Activated effector memory CD4-positive, alpha-beta T cell treated with Interleukin-2 at 50 U/mL for 16 hours (primary cell): ENCODE data around the gene ISCA2.

Experiments
- DNase-seq: peaks from one replicate; pipeline ENCODE4 v3.0.0-alpha.2; 2020

ISCA2 gene

DNA sequence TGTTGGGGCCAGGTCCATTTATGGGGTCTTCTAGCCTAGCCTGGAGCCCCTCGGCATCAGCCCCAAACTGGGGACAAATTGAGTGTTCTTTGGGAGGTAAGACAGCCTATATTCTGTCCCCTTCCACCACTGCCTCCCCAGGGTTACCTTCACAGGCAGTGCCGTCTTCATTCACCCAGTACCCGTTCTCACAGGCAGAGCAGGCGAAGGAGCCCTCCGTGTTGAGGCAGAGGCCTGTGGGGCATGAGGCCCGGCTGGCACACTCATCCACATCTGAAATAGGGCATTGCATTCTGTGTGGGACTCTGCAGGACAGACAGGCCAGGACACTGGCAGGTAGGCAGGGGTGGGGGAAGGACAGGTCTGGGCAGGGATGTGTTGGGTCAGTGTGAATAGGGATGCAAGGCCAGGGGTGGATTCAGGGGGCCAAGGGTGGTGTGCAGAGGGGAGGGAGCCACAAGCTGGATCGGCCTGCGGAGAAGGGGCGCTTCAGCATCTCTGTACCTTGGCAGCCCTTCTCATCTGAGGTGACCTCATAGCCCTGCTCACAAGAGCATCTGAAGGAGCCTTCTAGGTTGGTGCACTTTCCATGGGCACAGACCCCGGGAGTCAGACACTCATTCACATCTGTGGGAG is 16.1 kb downstream of the ISCA2 start:
- no peak for DNase-seq

GRCh38 chr14:74510223-74510931 is 16.8 kb downstream of the ISCA2 start:
- DNase-seq: no peak

- no peak for DNase-seq
These were observed 17.4 kb downstream of the ISCA2 start for GRCh38 chr14:74510959-74511409.

DNA sequence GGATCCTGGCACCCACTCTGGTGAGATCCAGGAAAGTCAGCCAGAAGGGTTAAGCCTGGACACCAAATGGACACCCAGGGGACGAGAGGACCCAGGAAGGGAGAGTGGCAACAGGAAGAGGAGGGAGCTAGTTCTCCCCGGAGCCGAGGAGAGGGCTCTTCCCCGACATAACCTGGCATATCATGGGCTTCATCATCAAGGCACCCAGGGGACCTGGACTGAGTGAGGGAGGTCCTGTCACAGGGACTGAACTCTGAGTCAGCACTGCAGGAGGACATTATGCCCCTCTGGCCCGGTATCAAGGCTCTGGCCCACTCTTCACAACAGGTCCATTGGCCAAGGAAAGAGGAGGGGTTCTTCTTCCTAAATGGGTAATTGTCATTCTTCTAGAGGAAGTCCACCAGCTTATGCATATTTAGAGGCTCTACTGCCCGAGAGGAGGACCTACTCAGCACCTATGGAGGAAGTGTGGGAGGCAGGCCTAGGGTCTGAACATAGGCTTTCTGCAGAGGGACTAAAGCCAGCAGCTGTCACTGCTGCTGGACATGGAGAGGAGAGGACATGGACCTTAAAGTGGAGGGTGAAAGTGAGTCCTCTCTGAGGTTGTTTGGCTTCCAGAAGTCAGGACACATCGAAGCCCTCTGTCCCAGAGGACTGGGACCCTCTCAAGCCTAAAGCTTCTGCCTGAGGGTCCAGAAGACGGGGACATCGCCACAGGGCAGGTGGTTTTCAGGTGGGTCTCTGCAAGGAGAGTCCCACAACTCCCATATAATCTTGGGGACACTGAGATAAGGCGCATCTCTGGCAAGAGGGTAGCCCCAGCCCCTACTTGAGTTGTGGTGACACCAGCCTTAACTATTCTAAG is 18.6 kb downstream of the ISCA2 start:
- DNase-seq: no peak

- DNase-seq: no peak
These were observed 20.9 kb downstream of the ISCA2 start for GRCh38 chr14:74514471-74514941.

DNA sequence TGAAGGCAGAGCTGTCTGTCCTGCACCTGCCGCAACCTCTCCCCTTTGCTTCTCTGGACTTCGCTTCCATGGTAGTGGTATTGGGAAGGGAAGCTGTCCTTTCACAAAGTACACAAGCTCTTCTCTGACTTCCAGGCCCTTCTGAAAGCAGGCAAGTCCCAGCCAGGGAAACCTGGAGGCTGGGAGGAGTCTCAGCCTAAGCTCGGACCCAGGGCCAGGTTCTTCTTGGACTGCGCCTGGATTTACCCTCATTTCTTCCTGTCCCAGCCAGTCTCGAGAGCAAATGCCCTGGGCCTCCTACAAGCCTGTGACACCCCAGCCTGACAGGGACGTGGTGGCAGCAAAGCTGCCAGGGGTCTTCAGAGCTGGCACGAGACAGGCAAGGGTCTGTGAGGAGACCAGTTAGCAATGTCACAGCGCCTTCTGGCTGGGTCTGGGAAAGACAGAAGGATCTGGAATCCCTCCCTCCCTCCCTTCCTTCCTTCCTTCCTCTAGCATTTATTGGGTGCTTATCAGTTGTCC is 22.4 kb downstream of the ISCA2 start:
- no peak for DNase-seq

DNA sequence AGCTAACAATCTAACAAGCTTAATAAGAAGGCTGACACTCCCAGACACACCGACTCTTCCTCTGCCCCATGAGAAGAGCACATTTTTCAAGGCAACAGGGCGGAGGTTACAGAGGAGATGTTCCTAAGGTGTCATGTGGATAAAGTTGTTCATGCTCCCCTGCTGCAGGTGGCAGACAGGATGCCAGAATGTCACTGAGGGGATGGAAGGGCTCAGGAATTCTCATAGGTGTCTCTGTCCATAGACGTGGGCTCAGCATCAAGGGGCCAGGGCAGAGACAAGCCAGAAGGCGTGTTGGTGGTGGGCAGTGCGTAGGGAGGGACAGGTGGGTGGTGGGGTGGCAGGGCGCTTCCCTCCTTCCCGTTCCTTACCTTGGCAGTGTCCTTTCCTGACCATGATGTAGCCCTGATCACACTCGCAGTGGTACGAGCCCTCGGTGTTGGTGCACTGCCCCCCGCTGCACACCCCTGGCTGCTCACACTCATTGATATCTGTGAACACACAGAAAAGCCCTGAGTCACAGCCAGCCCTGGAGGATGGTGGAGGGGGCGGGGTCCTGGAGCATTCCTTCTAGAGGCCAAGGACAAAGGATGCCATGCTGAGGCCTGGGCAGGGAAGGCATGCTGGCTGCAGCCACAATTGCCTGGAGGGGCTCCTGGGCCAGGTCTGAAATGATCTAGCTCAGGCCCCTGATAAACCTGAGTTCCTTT is 23.0 kb downstream of the ISCA2 start:
- no peak for DNase-seq

DNA sequence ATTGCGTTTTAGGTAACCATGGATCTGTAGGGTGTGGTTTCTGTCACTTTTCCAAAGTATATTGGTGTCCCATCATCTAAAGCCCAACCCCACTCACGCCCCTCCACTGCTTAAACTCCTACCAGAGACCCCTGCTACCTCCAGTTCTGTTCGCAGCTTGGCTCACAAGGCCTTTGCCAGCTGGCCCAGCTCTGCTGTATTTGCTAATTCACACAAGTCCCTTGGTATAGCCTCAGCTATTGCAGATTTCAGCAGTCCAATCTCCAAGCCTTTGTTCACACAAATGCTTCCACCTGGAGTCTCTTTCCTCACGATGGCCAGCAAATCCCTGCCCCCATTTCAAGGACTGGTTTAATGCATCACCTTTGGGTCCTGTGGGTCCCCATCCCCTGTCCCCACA is 24.2 kb downstream of the ISCA2 start:
- no peak for DNase-seq

DNA sequence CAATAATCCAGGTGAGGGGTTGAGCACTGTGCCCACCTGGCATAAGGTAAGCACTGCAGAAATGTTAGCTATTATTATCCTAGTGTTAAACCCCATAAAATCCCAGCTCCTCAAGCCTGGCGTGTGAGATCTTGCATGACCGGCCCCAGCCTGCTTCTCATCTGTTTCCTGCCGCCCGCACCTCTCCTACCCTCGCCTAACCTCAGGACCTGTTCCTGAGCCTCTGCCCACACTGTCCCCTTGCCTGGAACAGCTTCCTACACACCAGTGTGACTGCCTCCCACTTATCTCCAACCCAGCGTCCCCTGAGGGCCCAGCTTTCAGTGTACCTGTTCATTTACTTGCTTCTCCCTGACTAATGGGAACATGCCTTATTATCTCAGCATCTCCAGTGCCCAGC is 24.7 kb downstream of the ISCA2 start:
- no peak for DNase-seq

- no peak for DNase-seq
These were observed 25.9 kb downstream of the ISCA2 start for GRCh38 chr14:74519316-74520074.

GRCh38 chr14:74521756-74522155 is 28.2 kb downstream of the ISCA2 start:
- no peak for DNase-seq

GRCh38 chr14:74522740-74523139 is 29.2 kb downstream of the ISCA2 start:
- no peak for DNase-seq

DNA sequence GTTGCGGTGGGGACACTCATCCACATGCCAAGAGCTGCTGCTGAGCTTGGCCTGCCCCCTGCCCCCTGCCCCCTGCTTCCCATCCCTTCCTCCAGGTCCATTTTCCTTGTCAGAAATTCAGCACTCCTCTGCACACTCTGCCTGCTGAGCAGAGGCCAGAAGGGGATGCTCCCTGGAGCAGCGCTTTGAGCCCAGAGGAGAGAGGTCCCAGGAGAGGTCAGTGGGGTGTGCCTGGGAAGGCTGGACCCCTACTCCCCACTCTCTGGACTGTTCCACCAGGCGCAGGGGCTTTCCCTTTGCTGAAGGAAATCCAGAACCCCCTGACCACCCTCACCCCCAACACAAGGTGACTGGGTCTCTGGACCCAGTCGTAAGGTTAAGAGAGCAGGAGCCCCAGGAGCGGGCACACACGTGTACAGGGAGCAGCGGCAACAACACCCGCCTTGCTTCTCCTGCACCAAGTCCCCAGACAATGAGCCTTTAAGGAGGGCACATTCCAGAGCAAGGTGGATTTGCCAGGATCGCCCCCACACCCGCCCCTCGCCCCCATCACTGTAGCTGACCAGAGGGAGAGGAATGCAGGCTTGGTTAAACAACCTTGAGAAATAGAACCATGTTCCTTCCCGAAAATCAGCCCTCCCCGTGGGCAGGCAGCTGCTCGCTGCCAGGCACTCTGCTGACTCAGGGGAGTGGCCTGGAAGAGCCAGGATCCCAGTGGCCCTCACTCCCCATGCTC is 30.7 kb downstream of the ISCA2 start:
- DNase-seq: no peak

GRCh38 chr14:74524812-74525135 is 31.2 kb downstream of the ISCA2 start:
- DNase-seq: no peak

DNA sequence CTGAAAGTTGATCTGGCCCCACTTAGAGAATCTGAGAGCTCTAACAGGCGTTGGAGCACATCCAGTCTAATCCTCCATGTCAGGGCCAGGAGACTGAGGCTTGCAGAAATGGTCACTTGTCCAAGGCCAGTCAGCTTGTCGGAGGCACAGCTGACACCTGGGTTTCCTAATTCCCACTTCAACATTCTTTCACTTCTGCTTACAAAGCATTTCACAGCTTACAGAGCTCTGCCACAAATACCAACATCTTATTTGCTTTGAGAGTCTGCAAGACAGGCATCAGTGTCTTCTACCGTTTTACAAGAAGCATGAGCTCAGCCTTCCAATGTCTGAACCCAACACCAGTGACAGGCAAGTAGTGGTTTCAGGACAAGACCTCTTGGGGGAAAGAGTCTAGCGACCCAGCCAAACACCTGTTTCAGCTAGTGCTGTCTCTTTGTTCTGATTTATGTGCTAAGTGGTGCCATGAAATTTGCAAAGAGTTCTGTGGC is 31.8 kb downstream of the ISCA2 start:
- no peak for DNase-seq

DNA sequence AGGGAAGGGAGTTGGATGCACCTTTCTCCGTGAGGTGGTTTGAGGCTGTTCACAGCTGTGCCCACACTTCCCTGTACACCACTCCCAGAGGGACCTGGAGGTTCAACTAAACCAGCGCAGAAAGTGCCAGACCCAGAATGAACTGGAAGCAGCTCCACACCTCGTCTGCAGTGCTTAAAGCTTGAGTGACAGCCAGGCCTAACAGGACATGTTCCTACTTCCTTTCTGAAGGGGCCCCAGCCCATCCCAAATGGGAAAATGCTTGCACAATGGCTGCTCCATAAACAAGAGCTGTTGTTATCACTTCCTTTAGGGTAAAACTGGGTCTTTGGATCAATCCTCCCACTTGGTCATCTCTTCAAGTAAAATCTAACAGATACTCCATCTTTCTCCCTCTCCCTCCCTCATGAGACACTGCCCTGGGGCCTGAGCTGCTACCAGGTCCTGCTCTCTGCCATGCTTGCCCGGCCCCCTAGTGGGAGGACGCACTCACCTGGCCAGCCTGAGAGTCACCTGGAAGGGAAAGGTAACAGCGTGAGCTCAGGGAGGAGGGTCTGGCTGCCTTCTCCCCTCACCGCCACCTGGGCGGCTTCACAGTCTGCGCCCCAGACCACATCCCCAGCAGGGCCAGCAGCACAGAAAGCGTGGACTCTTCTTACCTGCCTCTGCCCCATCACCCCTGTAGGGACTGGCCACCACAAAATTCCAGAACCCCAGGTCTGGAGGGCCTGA is 33.5 kb downstream of the ISCA2 start:
- DNase-seq: no peak

- DNase-seq: no peak
These were observed 34.2 kb downstream of the ISCA2 start for GRCh38 chr14:74527736-74528280.

GRCh38 chr14:74528406-74528805 is 34.8 kb downstream of the ISCA2 start:
- no peak for DNase-seq

DNA sequence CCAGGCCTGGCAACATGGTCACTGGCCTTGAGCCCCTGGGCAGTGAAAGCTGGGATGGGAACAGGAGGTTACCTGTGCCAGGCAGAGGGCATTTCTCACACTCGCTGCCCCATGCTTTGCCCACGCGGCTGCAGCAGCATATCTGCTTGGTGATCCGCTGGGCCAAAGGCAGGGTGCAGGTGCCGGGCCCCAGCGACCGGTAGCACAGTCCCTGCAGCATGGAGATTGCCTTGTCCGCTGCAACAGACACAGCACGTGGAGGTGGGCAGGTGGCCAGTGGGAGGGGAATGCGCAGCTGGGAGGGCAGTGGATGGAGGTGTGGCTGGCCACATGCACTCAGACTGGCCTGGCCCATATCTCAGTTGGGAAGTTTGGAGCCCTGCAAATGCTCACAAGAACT is 35.3 kb downstream of the ISCA2 start:
- DNase-seq: no peak

- no peak for DNase-seq
These were observed 37.4 kb downstream of the ISCA2 start for GRCh38 chr14:74531006-74531405.
